NCI-H1417 (cell line): ENCODE data around the gene VOPP1.

ENCODE experiments used
- DNase-seq, 3 experiments: peaks; one replicate each; lab custom pipeline; 2025; lab: John Stamatoyannopoulos, UW

Gene VOPP1

GRCh38 chr7:55576753-55577152, 4.5 kb upstream of the VOPP1 start:
- no peak for DNase-seq

DNA sequence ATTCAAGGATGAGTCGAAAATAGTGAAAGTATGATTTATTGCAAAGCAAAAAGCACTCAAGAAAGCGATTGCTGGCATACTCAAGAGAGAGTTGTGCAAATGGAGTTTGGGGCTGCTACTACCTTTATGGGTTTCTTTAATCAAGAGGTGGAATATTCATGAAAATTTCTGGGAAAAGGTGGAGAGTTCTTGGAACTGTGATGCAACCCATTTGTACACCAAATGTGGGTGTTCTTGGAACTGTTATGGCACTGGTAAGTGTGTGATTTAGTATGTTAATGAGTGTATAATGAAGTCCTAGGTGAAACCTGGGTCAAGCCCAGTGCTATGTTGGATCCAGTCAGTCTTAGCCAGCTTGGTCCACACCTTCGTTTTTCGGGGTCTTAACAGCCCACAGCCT, 3.4 kb upstream of the VOPP1 start:
- no peak for DNase-seq

- DNase-seq = no peak
These were observed 2.8 kb upstream of the VOPP1 start for GRCh38 chr7:55575098-55575497.

- peak in 1 of 3 experiments; percentile 34 for DNase-seq
These were observed 1.9 kb upstream of the VOPP1 start for GRCh38 chr7:55574051-55574717.

- peak in 2 of 3 experiments; percentile 49 to 74 for DNase-seq
These were observed 1.1 kb upstream of the VOPP1 start for GRCh38 chr7:55573234-55573900.

DNA sequence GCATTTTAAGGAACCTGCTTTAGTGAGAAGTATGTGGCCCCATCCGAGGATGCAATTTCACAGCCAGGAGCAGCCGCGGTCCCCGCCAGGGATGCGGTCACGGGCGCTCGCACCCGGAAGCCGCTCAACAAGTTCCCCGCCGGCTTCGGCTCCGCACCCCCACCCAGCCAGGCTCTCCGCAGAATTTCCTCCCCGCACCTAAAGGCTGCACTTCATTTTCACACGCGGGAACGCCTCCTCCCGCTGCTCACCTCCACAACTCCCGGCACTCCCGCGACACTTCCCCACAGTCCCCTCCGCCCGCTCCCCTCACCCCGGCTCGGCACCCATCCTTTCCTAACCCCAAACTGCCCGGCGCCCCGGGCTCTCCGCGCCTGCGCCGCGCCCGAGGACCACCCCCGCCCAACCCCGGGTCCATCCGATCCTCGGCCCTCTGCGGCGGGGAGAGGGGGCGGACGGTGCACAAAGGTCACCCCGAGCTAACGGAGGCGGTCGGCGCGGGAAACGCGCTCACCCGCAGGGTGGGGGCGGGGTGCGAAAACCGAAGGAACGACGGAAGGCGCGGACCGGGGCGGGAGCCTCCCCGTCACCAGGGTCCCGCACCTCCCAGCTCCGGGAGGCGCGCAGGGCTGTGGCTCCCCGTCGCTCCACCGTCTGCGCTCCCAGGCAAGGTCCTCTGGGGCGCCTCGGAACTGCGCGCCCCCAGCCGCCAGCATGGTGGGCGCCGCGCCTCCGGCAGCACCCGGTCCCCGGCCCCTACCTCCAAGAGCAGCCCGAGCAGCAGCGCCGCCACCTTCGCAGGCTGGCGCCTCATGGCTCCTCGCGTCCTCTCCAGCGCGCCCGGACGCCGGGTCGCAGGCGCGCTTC, 558 bp downstream of the VOPP1 start:
- peak; percentile 17 to 92 (median 89) for DNase-seq

DNA sequence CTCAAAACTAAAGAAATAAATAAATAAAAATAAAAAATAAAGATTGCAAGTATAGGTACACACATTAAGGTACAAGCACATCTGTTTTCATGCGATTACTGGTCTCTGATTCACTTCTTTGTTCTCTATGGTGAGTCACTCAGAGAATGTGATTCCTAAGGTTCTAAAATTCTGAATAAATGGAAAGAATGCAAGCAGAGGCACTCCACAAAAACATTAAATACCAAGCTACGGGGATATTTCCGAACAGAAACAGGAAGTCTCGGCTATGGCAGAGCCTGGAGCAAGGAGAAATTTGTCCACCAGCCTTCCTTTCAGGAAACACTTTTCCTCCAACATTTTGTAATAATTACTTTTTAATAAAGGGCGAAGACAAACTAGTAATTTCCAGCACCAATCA, 1.4 kb downstream of the VOPP1 start:
- DNase-seq = no peak

GRCh38 chr7:55570218-55570873, 2.0 kb downstream of the VOPP1 start:
- no peak for DNase-seq

DNA sequence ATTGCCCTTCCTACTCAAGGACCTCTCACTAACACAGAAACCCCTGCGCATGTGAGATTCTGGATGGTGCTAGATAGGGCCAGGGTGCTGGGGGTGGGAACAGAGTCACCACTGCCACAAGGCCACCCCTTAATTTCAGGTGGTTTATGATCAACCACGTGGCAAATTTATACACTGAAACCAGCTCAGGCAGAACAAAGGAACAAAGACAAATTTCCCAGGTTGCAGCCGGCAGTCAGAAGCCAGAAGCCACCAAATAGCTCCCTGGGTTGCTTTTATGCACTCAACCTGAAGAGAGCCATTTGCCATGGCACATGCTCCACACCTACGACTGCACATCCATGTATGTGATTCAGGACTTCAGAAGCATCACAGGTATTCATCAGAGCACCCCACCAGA, 2.5 kb downstream of the VOPP1 start:
- peak; percentile 26 to 70 (median 28) for DNase-seq

- peak in 1 of 3 experiments; percentile 51 for DNase-seq
These were observed 3.0 kb downstream of the VOPP1 start for GRCh38 chr7:55569269-55569663.

DNA sequence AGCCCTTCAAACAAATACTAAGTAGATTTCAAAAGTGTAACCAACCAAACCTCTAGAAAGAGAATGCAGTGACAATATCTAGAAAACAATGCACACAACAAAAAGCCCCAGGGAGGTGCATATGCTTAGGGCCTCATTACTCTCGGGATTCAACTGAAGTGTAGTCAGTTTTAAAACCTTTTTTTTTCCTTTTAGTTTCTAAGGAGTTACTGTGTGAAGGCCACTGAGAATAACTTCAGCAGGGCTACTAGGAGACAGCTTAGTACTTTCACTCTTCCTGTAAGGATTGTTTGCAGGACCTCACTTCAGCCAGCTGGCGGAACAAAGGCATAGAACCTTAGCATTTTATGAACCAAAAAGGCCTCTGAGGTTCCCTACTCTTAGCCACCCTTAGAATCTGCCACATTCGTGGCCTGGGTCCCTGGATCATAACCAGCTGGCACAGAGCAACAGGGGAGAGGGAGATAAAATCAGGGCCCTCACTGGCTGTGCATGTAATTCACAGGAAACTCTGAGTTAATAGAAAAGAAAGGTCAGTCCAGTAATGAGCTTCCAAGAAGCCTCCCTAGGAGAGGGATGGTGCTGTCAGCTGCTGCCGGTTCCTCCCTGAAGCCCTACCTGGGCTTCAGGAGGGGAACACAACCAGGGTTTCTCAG, 3.6 kb downstream of the VOPP1 start:
- DNase-seq = no peak

- peak; percentile 8 to 59 (median 23) for DNase-seq
These were observed 4.7 kb downstream of the VOPP1 start for GRCh38 chr7:55567571-55567970.

- DNase-seq = no peak
These were observed 6.6 kb downstream of the VOPP1 start for GRCh38 chr7:55565681-55566080.

GRCh38 chr7:55563596-55564325, 8.5 kb downstream of the VOPP1 start:
- peak in 1 of 3 experiments; percentile 14 for DNase-seq

GRCh38 chr7:55561690-55562089, 10.6 kb downstream of the VOPP1 start:
- no peak for DNase-seq

DNA sequence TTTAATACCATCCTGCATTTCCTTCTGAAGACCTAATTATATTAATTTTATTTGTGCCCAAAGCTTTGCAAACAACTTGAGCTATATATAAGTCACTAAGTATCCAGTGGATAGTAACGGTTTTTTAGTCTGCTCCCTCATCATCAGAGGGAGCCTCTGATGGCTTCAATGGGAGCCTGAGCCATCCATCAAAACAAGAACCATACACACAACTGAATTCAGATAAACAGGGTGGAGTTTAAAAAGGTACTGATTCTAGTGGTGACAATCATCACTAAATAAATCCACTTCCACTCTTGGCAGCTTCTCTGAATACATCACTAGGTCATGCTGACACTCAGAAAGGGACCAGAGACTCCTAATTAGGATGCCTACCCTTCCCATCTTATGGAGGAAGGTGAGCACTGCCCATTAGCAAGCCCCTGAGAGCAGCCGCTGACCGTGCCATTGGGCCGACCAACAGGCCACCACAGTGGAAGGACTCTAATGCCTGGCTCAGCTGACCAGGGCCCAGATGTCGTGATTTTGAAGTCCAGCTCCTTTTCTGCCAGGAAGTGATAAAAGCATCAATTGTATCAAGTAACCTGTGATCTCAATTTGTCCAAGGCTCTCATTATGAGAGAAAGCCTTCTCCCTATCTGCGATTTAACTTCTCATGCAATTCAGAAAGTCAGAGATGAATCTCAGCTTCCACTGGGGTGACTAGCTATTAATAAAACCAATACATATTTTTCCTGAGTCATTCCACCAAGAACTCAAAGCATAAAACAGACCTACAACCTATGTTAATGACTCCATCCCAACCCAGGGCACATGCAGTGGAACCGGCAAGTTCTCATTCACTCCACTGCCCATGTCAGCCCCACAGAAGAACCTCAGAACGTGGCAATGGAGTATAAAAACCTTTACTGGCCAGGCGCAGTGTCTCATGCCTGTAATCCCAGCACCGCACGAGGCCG, 13.1 kb downstream of the VOPP1 start:
- no peak for DNase-seq

DNA sequence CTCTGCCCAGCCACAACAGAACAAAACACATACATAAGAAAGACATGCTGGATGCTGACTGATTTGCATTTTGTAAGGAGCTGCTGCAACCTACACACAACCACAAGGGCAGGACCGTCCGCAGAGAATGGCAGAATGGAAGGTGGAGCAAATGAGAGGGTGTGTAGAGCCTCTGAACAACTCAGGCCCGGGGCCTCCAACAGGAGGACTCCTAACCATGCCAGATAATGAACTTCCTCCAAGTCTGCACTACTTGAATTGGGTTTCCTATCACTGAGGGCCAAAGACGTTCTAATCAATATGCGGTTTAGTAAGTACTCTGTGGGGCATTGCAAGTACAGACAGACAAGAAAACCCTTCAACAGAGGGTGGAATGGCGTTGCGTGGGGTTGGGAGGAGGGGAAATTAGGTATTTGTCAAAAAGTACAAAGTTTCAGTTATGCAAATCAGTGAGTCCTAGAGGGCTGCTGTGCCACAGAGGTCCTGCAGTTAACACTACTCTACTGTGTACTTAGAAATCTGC, 14.6 kb downstream of the VOPP1 start:
- no peak for DNase-seq

DNA sequence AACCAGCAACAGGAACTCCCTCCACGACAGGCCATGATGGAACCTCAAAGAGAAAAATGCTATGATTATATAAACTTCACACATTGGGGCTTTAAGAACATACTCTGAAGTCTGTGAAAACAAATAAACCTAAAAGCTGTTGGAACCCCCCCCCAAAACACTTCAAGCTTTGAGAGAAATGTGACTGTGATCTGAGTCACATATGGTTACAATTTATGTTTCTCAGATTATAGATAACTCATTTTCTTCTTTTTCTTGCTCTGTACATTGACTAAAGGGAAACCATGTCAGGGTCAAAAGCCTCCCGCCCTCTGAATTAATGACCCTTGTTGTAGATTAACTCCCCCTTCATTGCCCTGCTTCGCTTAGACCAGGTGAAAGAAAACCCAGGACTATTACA, 15.8 kb downstream of the VOPP1 start:
- no peak for DNase-seq

GRCh38 chr7:55556031-55556430, 16.3 kb downstream of the VOPP1 start:
- DNase-seq = peak in 2 of 3 experiments; percentile 40 to 70

- DNase-seq = no peak
These were observed 17.1 kb downstream of the VOPP1 start for GRCh38 chr7:55555160-55555559.
